A549 (cell line): ENCODE data around the gene GNPAT. TPM values are rescaled to one million over a fixed set of nuclear protein-coding genes. Genes with fewer than 3 reads are reported as not detected.

Experiments used
- ATAC-seq, 2 experiments: fragments of 200-7000 bp in 1 of 2; fragments of >200 bp in 1 of 2; cut with Nextera tagmentation in 1 of 2; cut with Tn5 transposase in 1 of 2; 3 replicates each; pipeline versions ENCODE4 v1.8.0 to v1.9.1; 2018 to 2020; ENCODE audit warnings: mild to moderate bottlenecking in 1 of 2, moderate library complexity in 1 of 2
- CTCF ChIA-PET: fragments of 300-600 bp; sonication (Branson Sonifier 250); formaldehyde crosslinking; extraction: SDS; loops from one replicate; lab custom pipeline; 2021; ENCODE audit warnings: antibody characterized with exemption, inconsistent platforms; lab: Yijun Ruan, JAX
- POLR2A ChIA-PET: fragments of 350-600 bp; formaldehyde crosslinking; extraction: SDS; loops from one replicate; lab custom pipeline; 2021; ENCODE audit warnings: antibody characterized with exemption, inconsistent platforms; lab: Yijun Ruan, JAX
- DNase-seq, 2 experiments: peaks; one replicate each; pipeline versions ENCODE4 v3.0.0 to v3.0.0-alpha.2; 2011 to 2016; ENCODE audit warnings: low read depth in 1 of 2, low spot score in 1 of 2
- FAIRE-seq: peaks from 2 replicates; lab custom pipeline; 2011; peaks lifted over from hg19 to GRCh38; lab: Jason Lieb, UNC
- H3K27ac ChIP-seq, 2 experiments: fragments of >200 bp; sonication (Bioruptor Twin); formaldehyde crosslinking; 3 replicates each; pipeline ENCODE4 v1.5.1; 2016 to 2017
- H3K4me1 ChIP-seq: fragments of >200 bp; sonication (Bioruptor Twin); formaldehyde crosslinking; 3 replicates; pipeline ENCODE4 v1.6.1; 2016
- H3K4me2 ChIP-seq: fragments of >200 bp; sonication (Bioruptor Twin); formaldehyde crosslinking; 3 replicates; pipeline ENCODE4 v1.6.1; 2016
- H3K4me3 ChIP-seq: fragments of >200 bp; sonication (Bioruptor Twin); formaldehyde crosslinking; 3 replicates; pipeline ENCODE4 v1.5.1; 2016
- H3K9me3 ChIP-seq: fragments of >200 bp; sonication (Bioruptor Twin); formaldehyde crosslinking; 3 replicates; pipeline ENCODE4 v1.6.1; 2016
- ATOH8 ChIP-seq: fragments of 250-450 bp; sonication (Bioruptor Pico); IDR thresholded peaks from 2 replicates; pipeline ENCODE4 v1.5.0; 2020; ENCODE audit warnings: low read depth, mild to moderate bottlenecking, moderate library complexity
- BHLHE40 ChIP-seq: IDR thresholded peaks from 2 replicates; pipeline ENCODE4 v1.6.1; 2012; ENCODE audit warnings: low read depth, low read length, inconsistent platforms
- CEBPB ChIP-seq, 2 experiments: fragments of >200 bp in 1 of 2; sonication (Bioruptor Twin) in 1 of 2; formaldehyde crosslinking in 1 of 2; IDR thresholded peaks; 2 replicates each; pipeline ENCODE4 v1.6.1; 2012 to 2016
- CTCF ChIP-seq: fragments of >200 bp; sonication (Bioruptor Twin); formaldehyde crosslinking; IDR thresholded peaks from 3 replicates; pipeline ENCODE4 v1.5.1; 2016
- EP300 ChIP-seq, 2 experiments: fragments of >200 bp; sonication (Bioruptor Twin); formaldehyde crosslinking; IDR thresholded peaks; 2 replicates in 1 of 2; 3 replicates in 1 of 2; pipeline ENCODE4 v1.6.1; 2016 to 2017
- FOSB ChIP-seq: fragments of 250-450 bp; sonication (Bioruptor Pico); IDR thresholded peaks from 2 replicates; pipeline ENCODE4 v1.5.0; 2020; ENCODE audit warnings: mild to moderate bottlenecking, moderate library complexity
- FOSL2 ChIP-seq, 2 experiments: fragments of 450-650 bp in 1 of 2; fragments of >200 bp in 1 of 2; sonication (Bioruptor Twin) in 1 of 2; formaldehyde crosslinking; IDR thresholded peaks; 2 replicates each; pipeline versions ENCODE4 v1.5.0 to v1.6.1; 2016 to 2020; ENCODE audit warnings: mild to moderate bottlenecking in 1 of 2, moderate library complexity in 1 of 2
- HEYL ChIP-seq: fragments of 250-450 bp; sonication (Bioruptor Pico); IDR thresholded peaks from 2 replicates; pipeline ENCODE4 v1.8.0; 2021; ENCODE audit warnings: mild to moderate bottlenecking, moderate library complexity
- HOXB13 ChIP-seq: fragments of 250-450 bp; sonication (Bioruptor Pico); IDR thresholded peaks from 2 replicates; pipeline ENCODE4 v1.5.0; 2020; ENCODE audit warnings: low read depth, mild to moderate bottlenecking, moderate library complexity
- JUN ChIP-seq, 2 experiments: fragments of >200 bp; sonication (Bioruptor Twin); formaldehyde crosslinking; IDR thresholded peaks; 2 replicates in 1 of 2; 3 replicates in 1 of 2; pipeline ENCODE4 v1.6.1; 2016 to 2017
- KDM1A ChIP-seq: fragments of 200-600 bp; sonication (generic); IDR thresholded peaks from 2 replicates; pipeline ENCODE4 v1.6.1; 2016; ENCODE audit warnings: low read depth, mild to moderate bottlenecking
- MAX ChIP-seq: IDR thresholded peaks from 2 replicates; pipeline ENCODE4 v1.6.1; 2012
- NFE2L2 ChIP-seq: fragments of 150-350 bp; conservative IDR thresholded peaks from 2 replicates; pipeline ENCODE4 v1.6.1; 2014; ENCODE audit warnings: low read length
- NR3C1 ChIP-seq: fragments of >200 bp; sonication (Bioruptor Twin); formaldehyde crosslinking; IDR thresholded peaks from 3 replicates; pipeline ENCODE4 v1.6.1; 2017
- RAD21 ChIP-seq, 2 experiments: fragments of >200 bp in 1 of 2; sonication (Bioruptor Twin) in 1 of 2; formaldehyde crosslinking in 1 of 2; IDR thresholded peaks in 1 of 2; conservative IDR thresholded peaks in 1 of 2; 2 replicates in 1 of 2; 3 replicates in 1 of 2; pipeline ENCODE4 v1.6.1; 2012 to 2018; ENCODE audit warnings: inconsistent platforms in 1 of 2
- RFX5 ChIP-seq: fragments of 450-650 bp; IDR thresholded peaks from 2 replicates; pipeline ENCODE4 v1.7.1; 2014; ENCODE audit warnings: antibody characterized with exemption, mild to moderate bottlenecking, moderate library complexity
- SMC3 ChIP-seq: fragments of >200 bp; sonication (Bioruptor Twin); formaldehyde crosslinking; IDR thresholded peaks from 3 replicates; pipeline ENCODE4 v1.6.1; 2018; ENCODE audit warnings: inconsistent platforms
- SREBF2 ChIP-seq: fragments of 450-650 bp; IDR thresholded peaks from 2 replicates; pipeline ENCODE4 v1.6.1; 2014; ENCODE audit warnings: mild to moderate bottlenecking, moderate library complexity
- TP53 ChIP-seq: fragments of 250-450 bp; sonication (Bioruptor Pico); IDR thresholded peaks from 2 replicates; pipeline ENCODE4 v1.5.0; 2021; ENCODE audit warnings: mild to moderate bottlenecking, moderate library complexity
- ZFP36 ChIP-seq: fragments of 450-650 bp; IDR thresholded peaks from 2 replicates; pipeline ENCODE4 v1.6.1; 2014; ENCODE audit warnings: borderline replicate concordance; ENCODE audit not compliant: partially characterized antibody
- WGBS: methylation state at CpG from one replicate; pipeline ENCODE4 v1.1.6; 2017; ENCODE audit errors: missing lambda C conversion rate; 5-methylcytosine and 5-hydroxymethylcytosine counted together
- polyA plus RNA-seq, 4 experiments: library from polyadenylated mRNA; depleted of rRNA in 3 of 4; stranded (reverse); fragments of >200 nt; fragmentation: RNase III in 1 of 4; extraction: RNeasy Plus Mini Kit Qiagen cat#74134 plus additional on column Dnase treatment in 1 of 4; gene quantifications; 2 replicates in 3 of 4; 3 replicates in 1 of 4; pipeline ENCODE4 v1.2.3, GENCODE V29; 2011 to 2017
- TF ChIP-seq, protein P1 (sequence below): fragments of 150-350 bp; IDR thresholded peaks from 2 replicates; pipeline ENCODE4 v1.6.1; 2014; ENCODE audit warnings: low read depth, mild to moderate bottlenecking, low read length
- TF ChIP-seq, protein P2 (sequence below): fragments of 450-650 bp; IDR thresholded peaks from 2 replicates; pipeline ENCODE4 v1.6.1; 2014; ENCODE audit warnings: antibody characterized with exemption
- TF ChIP-seq, protein P3 (sequence below): fragments of 200-600 bp; sonication (generic); IDR thresholded peaks from 2 replicates; pipeline ENCODE4 v1.6.1; 2016; ENCODE audit warnings: antibody characterized with exemption, mild to moderate bottlenecking, moderate library complexity

Gene GNPAT
- polyA plus RNA-seq, 2 of the 4 experiments (the other 2 are of a cell fraction), result 44.1 to 62.7 TPM

GRCh38 chr1:231318568-231318967 lies 77.6 kb downstream of the GNPAT start:
- ChIA-PET CTCF (interaction anchor here (0.6 to 1.4 kb wide), 4 partner anchors 15 to 280 kb away, joined by 3 to 4 read pairs (median 4); no protein-coding TSS in a partner anchor), POLR2A (no interaction called here)
- no peaks in the 10 kb centered on the region for H3K4me1 ChIP-seq
- H3K9me3 ChIP-seq, result no peaks in the 10 kb centered on the region
- WGBS, result 74% methylated on average over 4 of the region's 4 CpGs
- FAIRE-seq (no peak), ATAC-seq (no peak), DNase-seq (no peak)
- H3K4me2 ChIP-seq, result no peak overlapping the region
- no peak overlapping the region for H3K4me3 ChIP-seq
- TF ChIP-seq RFX5 (no peak), CTCF (no peak), CEBPB (IDR thresholded peaks at IDR 0.05) (no peak), MAX (no peak), FOSB (CRISPR knock-in tag) (no peak), EP300 (IDR thresholded peaks at IDR 0.05) (no peak), SREBF2 (no peak), NR3C1 (no peak), RAD21 (conservative IDR thresholded peaks at IDR 0.05 in 1 of 2, IDR thresholded peaks at IDR 0.05 in 1 of 2) (no peak), KDM1A (no peak), ZFP36 (no peak), TP53 (CRISPR knock-in tag) (no peak), HOXB13 (CRISPR knock-in tag) (no peak), BHLHE40 (no peak)
- TF ChIP-seq, protein P1, sequence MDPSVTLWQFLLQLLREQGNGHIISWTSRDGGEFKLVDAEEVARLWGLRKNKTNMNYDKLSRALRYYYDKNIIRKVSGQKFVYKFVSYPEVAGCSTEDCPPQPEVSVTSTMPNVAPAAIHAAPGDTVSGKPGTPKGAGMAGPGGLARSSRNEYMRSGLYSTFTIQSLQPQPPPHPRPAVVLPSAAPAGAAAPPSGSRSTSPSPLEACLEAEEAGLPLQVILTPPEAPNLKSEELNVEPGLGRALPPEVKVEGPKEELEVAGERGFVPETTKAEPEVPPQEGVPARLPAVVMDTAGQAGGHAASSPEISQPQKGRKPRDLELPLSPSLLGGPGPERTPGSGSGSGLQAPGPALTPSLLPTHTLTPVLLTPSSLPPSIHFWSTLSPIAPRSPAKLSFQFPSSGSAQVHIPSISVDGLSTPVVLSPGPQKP, result no peak
- TF ChIP-seq, protein P2, sequence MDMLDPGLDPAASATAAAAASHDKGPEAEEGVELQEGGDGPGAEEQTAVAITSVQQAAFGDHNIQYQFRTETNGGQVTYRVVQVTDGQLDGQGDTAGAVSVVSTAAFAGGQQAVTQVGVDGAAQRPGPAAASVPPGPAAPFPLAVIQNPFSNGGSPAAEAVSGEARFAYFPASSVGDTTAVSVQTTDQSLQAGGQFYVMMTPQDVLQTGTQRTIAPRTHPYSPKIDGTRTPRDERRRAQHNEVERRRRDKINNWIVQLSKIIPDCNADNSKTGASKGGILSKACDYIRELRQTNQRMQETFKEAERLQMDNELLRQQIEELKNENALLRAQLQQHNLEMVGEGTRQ, result no peak
- TF ChIP-seq, protein P3, sequence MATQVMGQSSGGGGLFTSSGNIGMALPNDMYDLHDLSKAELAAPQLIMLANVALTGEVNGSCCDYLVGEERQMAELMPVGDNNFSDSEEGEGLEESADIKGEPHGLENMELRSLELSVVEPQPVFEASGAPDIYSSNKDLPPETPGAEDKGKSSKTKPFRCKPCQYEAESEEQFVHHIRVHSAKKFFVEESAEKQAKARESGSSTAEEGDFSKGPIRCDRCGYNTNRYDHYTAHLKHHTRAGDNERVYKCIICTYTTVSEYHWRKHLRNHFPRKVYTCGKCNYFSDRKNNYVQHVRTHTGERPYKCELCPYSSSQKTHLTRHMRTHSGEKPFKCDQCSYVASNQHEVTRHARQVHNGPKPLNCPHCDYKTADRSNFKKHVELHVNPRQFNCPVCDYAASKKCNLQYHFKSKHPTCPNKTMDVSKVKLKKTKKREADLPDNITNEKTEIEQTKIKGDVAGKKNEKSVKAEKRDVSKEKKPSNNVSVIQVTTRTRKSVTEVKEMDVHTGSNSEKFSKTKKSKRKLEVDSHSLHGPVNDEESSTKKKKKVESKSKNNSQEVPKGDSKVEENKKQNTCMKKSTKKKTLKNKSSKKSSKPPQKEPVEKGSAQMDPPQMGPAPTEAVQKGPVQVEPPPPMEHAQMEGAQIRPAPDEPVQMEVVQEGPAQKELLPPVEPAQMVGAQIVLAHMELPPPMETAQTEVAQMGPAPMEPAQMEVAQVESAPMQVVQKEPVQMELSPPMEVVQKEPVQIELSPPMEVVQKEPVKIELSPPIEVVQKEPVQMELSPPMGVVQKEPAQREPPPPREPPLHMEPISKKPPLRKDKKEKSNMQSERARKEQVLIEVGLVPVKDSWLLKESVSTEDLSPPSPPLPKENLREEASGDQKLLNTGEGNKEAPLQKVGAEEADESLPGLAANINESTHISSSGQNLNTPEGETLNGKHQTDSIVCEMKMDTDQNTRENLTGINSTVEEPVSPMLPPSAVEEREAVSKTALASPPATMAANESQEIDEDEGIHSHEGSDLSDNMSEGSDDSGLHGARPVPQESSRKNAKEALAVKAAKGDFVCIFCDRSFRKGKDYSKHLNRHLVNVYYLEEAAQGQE, result no peak
- no peak overlapping the region for H3K27ac ChIP-seq

DNA sequence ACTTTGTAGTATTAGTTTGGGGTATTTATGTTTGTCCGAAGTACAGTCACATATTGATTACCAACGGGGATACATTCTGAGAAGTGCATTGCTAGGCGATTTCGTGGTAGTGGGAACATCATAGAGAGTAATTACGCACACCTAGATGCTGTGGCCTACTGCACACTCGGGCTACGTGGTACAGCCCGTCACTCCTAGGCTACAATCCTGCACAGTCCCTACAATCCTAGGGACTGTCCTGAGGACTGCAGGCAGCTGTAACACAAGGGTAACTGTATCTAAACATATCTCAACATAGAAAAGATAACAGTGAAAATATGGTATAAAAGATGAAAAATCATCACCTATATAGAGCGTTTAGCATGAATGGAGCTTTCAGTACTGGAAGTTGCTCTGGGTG lies 78.1 kb downstream of the GNPAT start:
- CTCF ChIA-PET, result interaction anchor here (0.6 kb wide), 1 partner anchor 21 kb away, joined by 3 read pairs; no protein-coding TSS in a partner anchor
- FAIRE-seq, result no peak
- TF ChIP-seq HEYL (CRISPR knock-in tag) (no peak), JUN (IDR thresholded peaks at IDR 0.05) (no peak), RAD21 (conservative IDR thresholded peaks at IDR 0.05 in 1 of 2, IDR thresholded peaks at IDR 0.05 in 1 of 2) (no peak), SMC3 (no peak), FOSL2 (IDR thresholded peaks at IDR 0.05) (no peak), FOSL2 (CRISPR knock-in tag; IDR thresholded peaks at IDR 0.05) (no peak), ATOH8 (CRISPR knock-in tag) (no peak), NFE2L2 (no peak)
- TF ChIP-seq, all 56 proteins: peak for 0
- no peaks in the 10 kb centered on the region for H3K4me1 ChIP-seq
- DNase-seq, result no peak
- no peak overlapping the region for H3K27ac ChIP-seq
- H3K4me3 ChIP-seq, result no peak overlapping the region
- POLR2A ChIA-PET, result no interaction called here
- H3K4me2 ChIP-seq, result no peak overlapping the region
- no peaks in the 10 kb centered on the region for H3K9me3 ChIP-seq
- whole genome bisulfite sequencing, result 78% methylated on average over 9 of the region's 9 CpGs
- ATAC-seq, result no peak
